ENCODE measurements around the gene TSFM.

Gene TSFM

DNA sequence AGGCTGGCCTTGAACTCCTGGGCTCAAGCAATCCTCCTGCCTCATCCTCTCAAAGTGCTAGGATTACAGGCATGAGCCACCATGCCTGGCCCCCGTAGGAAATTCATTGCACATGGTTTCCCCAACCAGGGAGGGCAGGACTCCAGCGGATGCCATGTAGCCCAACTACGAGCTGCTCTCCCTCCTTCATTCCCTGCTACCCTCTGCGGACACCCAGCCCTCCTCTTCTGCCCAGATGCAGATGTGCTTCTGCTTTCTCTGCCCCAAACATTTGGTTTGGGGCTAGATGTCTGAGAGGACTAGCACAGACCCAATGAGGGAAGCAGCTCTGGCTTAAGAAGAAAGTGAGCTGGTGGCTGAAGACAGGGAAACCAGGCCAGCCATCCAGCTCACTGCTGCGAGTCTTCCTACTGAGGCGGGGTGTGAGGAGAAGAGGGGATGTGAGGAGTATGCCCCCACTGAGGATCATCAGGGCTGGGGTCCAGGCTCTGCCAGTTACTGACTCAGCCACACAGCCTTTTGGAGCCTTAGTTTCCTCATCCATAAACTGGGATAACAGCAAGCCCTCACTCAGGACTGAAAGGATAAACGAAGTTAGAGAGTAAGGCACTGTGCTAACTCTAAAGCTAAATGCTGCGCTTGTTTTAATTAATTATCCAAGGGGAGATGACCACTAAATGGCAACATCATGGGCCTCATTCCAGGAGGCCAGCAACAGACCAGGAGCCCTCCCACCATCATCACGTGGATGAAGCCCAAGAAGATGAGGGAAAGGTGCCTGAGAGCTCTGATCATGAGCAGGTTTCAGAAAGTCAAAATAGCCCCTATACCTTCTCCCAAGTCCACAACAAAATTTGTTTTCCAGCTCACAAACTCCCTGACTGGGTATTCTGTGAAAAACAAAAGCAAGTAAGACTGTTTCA is 53.0 kb downstream of the TSFM start:
- no peak for DNase-seq (ENCODE audit: low read depth)

DNA sequence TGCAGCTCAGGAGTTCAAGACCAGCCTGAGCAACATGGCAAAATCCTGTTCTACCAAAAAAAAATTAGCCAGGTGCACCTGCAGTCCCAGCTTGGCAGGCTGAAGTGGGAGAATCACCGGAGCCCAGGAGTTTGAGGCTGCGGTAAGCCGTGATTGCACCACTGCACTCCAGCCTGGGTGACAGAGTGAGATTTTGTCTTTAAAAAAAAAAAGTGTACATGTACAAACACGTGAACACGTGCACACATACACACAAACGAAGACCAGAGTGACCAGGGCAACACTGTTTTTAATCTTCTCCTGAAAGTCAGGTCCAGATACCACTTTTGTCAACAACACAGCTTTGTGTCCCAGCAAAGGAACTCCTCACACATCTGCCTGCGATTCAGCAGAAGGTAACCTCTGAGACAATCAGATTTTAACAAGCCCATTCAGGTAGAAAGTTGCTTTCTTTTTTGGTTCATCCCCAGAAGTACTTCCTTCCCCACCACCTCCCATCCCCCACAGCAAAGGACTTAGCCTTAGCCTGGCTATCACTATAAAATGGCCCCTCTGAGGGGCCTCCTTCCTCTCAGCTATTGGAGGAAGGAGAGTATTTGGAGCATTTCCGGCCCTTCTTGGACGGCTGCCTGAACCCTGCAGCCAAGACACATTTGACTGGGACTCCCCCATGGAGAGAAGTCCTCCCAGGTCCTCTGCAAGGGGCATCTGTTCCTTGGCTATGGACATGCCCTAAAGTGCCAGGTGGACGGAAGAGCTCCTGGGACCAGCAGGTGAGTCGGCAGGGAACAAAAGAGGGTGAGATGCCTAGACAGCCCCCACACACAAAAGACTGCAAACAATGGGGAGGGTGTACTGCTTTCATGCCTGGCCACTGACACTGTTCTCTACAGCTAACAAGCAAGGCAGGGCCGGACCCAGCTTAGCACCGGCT is 54.1 kb downstream of the TSFM start:
- DNase-seq (ENCODE audit: low read depth) = peak; percentile 65

DNA sequence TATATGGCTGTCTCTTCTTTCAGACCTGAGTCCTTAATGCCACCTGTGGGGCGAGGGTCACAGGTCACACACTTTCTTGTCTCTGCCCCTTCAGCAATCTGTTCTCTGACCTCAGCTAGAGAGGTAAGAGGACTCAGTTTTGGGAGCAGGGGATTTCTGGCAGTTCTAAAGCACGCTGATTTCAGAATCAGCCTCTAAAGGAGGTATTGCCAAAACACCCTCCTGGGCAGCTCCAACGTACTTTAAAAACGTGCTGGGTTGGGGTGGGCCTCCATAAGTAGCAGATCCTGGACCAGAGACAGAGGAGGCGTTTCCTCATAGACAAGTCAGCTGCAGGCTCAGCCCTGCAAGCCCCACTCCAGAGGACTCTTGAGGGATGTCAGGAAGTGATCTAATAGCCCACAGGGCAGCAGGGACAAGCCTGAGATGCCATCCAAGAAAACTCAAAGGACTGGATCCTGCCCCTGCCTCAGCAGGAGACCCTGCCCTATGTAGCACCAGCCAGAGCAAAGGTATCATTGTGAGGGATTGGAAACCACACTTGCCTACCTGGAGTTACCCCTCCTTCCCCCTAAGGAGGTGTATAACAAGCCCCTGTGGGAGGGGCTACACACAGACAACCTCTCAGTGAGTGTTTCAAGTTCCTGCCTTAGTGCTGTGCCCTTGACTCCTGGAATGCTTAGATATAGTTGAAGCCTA is 55.4 kb downstream of the TSFM start:
- peak; percentile 68 for DNase-seq (ENCODE audit: low read depth)

DNA sequence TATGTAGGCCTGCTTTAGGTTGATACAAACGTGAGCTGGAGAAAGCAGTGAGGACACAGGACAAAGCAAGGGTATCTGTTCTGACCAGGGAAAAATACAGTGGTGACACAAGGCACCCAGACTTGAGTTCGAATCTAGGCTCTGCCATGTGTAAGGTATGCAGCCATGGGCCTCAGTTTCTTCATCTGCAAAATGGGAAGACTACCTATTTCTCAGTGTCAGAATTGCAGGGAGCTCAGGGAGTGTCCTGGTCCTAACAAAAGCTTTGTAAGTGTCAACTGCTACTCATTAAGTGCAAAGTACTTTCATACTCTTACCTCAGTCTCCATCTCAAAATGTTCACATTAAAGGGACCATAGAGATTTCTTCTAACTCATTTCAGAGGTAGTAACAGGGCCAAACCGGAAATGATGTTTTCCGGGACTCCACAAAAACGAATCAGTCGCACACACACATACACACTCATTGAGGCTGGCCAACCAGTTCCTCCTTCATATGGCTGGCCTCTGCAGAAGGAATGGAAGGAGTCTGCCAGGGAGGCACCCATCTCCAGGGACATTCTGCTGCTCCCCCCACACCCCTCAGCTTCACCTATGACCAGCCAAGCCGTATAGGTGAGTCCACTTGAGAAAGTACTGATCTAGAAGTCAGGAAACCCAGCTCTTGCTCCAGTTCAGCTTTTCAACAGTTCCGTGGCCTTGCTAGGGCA is 56.2 kb downstream of the TSFM start:
- no peak for DNase-seq (ENCODE audit: low read depth)

DNA sequence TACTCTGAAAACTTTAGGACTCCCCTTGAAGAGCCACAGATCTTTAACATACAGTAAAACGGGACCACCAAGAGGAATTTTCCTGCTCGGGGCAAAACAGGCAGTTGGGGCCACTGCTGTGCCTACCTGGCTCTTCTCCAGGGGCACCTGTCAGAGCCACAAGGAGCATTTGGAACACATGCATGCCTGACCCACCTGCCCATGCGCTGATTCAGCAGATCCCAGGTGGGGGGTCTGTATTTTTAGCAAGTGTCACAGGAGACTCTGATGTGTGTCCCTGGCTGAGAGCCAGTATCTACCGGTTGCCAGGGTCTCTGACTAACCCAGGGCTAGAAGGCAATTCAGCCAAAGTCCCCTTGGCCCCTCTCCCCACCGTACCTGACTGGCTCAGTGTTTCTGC is 57.4 kb downstream of the TSFM start:
- DNase-seq (ENCODE audit: low read depth) = no peak

DNA sequence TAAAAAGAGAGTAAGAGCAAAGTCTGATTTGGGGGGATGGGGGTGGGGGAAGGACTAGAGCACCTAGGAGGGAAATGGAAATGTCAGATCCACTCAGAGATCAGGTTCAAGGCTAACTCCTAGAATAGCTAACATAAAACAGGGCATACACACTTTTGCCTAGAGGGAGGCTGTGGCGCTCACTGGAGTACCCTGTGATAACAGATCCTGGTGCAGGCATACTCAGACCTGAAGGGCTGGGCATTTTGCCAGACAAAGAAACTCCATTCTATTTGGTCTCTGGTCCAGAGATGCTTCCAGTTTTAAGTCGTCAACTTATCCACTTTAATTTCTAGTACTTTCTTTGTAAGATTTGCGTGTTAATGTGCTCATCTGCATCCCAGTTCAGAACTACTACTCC is 58.1 kb downstream of the TSFM start:
- DNase-seq (ENCODE audit: low read depth) = no peak

DNA sequence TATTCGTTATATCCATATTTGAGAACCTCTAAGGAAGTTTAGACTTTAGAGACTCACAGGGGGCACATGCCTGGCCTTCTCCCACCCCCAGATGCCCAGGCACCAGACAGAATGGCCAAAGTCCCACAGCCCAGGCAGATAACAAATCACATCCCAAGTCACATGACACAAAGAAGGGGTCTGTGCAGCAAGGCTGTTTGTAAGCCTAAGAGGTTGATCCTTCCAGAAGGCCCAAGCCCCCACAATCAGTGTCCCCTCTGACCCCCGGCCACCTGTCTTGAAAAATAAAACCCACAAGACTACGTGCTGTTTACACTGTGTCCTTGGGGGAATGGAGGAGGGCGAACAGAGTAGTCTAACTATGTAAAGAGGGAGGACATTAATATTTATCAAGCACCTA is 58.9 kb downstream of the TSFM start:
- no peak for DNase-seq (ENCODE audit: low read depth)

DNA sequence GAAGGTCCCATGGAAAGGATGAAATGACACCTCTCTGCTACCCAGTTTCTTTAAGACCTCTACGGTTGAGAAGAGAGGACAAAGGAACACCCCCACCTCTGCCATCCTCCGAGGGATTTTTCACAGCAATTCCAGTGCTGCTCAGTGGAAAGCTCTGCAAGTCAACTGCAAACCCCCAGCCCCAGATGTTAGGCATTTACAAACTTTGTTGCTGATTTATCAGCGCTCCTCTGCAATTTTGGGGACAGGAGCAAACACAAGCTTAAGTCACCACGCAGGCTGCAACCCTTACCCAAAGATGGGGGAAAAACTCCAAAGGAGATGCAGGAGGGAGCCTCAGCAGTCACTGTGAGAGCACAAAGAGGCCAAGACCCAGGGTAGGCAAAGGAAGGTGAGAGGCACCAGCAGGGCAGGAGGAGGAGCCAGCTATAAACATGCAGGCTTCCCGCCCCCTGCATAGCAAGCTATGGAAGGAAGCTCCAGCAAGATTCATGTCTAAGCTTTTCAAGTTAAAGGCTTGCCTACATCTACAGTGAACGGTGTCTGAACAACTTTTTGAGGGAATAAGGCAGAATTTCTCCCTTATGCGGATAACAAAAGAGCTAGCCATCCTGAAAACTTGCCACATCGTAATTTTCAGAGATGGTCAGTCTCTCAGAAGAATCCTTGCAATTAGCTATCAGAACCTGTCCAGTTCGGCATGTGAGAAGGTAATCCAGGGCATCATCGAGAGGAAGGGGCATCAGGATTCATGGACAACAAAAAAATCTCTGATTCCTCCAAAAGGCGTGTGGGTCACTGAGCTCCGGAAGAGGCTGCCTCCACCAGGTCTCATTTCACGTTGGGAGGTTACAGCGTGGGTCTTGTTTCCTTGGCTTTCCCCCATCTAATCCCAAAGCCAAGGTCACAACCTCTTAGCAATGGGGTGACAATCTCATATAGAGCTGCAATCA is 60.0 kb downstream of the TSFM start:
- no peak for DNase-seq (ENCODE audit: low read depth)

DNA sequence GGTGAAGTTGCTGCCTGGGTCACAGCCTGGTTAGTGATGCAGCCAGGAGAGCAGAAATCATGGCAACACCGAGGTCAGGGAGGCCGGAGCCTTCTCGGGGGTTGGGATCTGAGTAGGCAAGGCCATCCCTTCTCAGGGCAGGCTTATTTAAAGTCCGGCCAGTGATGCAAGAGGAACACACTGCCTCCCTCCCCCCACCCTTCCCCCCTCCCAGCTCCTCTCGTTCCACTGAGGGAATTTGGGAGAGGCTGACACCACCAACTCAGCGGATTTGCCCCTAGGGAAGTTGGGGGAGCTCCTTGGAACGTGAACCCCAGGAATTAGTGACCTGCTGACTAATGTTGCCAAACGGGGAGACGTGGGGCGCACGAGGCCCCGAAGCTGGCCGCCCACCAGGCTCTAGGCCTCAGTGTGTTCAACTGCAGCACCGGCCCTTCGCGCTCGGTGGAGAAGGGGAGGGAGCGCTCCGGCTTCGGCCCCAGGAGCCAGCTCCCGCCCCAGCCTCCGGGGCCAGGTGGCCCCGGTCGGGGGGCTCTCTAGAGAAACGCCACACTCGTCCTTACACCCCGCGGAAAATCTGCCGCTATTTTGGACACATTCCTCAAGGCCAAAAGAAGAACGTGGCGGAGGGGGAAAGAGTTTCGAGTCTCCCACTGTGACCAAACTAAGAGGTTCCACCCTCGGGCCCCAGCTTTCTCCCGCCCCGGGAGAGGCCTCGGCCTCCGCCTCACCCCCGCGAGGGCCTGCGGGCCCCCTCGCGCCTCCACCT is 62.3 kb downstream of the TSFM start:
- DNase-seq (ENCODE audit: low read depth) = no peak

DNA sequence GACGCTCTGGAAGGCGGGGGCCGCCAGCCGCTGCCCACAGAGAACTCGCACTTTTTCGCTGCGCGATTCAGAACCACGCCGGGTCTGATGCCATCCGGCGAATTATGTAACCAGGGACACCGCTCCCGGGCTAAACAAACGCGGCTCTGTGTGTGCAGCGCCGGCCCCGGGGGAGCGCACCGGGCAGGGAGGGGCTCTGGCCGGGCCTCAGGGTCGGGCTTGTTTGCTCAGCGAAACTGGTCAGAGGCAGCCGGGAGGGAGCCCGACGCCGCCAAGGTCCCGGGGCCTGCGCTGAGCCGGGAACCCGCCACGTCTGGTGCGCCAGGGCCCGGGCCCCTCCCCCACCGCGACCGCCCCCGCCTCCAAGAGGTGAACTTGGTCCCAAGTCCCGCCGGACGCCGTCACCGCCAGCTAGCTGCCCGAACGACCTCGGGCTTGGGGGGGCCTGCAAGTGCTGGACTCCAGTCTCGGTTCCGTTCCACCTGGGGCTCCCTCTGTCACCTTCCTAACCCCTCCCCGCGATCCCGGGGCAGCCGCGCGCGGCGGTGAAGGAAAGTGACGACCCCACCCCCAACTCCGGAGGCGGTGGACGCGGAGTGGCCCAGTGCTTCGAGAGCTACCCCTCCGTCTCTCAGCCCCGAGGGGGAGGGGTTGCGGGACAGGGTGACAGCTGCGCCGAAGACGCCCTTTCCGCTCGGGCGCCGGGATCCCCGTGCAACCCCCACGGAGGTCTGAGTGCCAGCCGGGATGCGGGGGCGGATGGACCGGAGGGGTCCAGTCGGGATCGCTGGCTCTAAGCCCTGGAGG is 63.1 kb downstream of the TSFM start:
- no peak for DNase-seq (ENCODE audit: low read depth)

DNA sequence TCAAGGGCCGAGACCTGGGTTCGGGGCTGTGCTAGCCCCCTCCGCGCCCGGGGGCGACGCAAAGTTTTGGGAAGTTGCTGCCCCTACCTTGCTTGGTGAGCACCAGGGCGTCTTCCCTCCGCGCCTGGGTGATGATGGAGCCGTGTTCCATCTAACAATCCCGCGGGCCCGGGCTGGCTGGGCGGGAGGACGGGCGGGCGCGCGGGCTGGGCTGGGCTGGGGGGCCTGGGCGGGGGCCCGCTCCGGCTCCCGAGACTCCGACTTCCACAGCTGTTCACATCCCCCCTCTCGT is 63.6 kb downstream of the TSFM start:
- no peak for DNase-seq (ENCODE audit: low read depth)

DNA sequence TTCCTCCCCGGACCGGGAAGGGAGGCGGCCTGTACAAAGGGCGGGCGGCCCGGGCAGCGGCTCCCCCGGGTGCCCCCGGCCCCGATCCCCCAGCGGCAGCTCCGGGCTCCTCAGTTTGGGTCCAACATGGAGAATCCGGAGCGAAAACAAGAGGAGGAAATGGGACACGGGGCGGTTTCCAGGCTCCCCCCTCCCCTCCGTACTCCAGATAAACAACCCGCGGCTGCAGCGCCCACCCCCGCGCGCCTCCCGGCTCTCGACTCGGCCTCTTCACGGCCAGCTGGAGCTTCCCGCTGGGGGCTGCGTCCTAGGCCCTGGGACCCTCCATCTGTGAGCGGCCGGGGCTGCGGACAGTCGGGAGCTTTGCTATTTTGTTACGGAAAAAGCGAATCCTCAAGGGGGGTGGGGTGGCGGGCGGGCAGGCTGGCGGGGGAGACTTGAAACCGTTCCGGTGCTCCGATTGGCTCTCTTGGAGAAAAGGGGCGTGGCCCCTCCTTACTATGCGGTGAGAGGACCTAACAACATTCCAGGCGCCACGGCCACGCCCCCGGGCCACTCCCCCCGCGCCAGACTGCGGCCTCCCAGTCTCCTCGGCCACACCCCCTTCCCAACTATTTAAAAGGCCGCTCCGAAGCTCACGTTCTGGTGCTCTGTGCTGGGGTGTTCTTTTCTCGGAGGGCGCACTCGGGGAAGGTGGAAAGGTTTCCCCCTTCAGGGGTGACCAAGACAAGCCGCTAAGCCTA is 64.2 kb downstream of the TSFM start, which contains the start of gene CTDSP2:
Gene CTDSP2, minus strand, starts transcription at position 153 of the 743 bp plus-strand sequence. CDS start 294 bp downstream, outside the sequence.
- DNase-seq (ENCODE audit: low read depth) = peak; percentile 88
